Measurements from ENCODE around the gene DNAAF1.

The DNAAF1 gene

GRCh38 chr16:84161037-84161436 lies 15.9 kb downstream of the DNAAF1 start:
- DNase-seq (ENCODE audit: low read depth): no peak

- no peak for DNase-seq (ENCODE audit: low read depth)
These were observed 16.7 kb downstream of the DNAAF1 start for GRCh38 chr16:84161801-84162200.

- no peak for DNase-seq (ENCODE audit: low read depth)
These were observed 20.6 kb downstream of the DNAAF1 start for GRCh38 chr16:84165746-84166145.

GRCh38 chr16:84166796-84167695 lies 21.9 kb downstream of the DNAAF1 start:
- no peak for DNase-seq (ENCODE audit: low read depth)

GRCh38 chr16:84169765-84170310 lies 24.7 kb downstream of the DNAAF1 start:
- no peak for DNase-seq (ENCODE audit: low read depth)

GRCh38 chr16:84174396-84174795 lies 29.3 kb downstream of the DNAAF1 start:
- no peak for DNase-seq (ENCODE audit: low read depth)

GRCh38 chr16:84175350-84176081 lies 30.4 kb downstream of the DNAAF1 start:
- DNase-seq (ENCODE audit: low read depth): no peak

- DNase-seq (ENCODE audit: low read depth): no peak
These were observed 31.3 kb downstream of the DNAAF1 start for GRCh38 chr16:84176192-84177053.

- no peak for DNase-seq (ENCODE audit: low read depth)
These were observed 32.6 kb downstream of the DNAAF1 start for GRCh38 chr16:84177741-84178073.

GRCh38 chr16:84178146-84178765 lies 33.1 kb downstream of the DNAAF1 start:
- DNase-seq (ENCODE audit: low read depth): no peak

GRCh38 chr16:84178892-84179611 lies 33.9 kb downstream of the DNAAF1 start:
- DNase-seq (ENCODE audit: low read depth): no peak

GRCh38 chr16:84179612-84180320 lies 34.7 kb downstream of the DNAAF1 start:
- no peak for DNase-seq (ENCODE audit: low read depth)

GRCh38 chr16:84180519-84181140 lies 35.5 kb downstream of the DNAAF1 start:
- no peak for DNase-seq (ENCODE audit: low read depth)

GRCh38 chr16:84181144-84181915 lies 36.2 kb downstream of the DNAAF1 start:
- DNase-seq (ENCODE audit: low read depth): no peak

GRCh38 chr16:84182104-84182503 lies 37.0 kb downstream of the DNAAF1 start:
- DNase-seq (ENCODE audit: low read depth): no peak

GRCh38 chr16:84182680-84183571 lies 37.8 kb downstream of the DNAAF1 start:
- no peak for DNase-seq (ENCODE audit: low read depth)

GRCh38 chr16:84183572-84183875 lies 38.4 kb downstream of the DNAAF1 start:
- DNase-seq (ENCODE audit: low read depth): no peak

GRCh38 chr16:84183911-84184591 lies 38.9 kb downstream of the DNAAF1 start:
- DNase-seq (ENCODE audit: low read depth): no peak

All from stimulated activated CD8-positive, alpha-beta memory T cell treated with anti-CD3 and anti-CD28 coated beads, Interleukin-12 subunit alpha, Interleukin-12 subunit beta, amount 100 ng/mL, for 4 hours (primary cell).